ENCODE data around the gene LRRC26. TPM values are rescaled to one million over a fixed set of nuclear protein-coding genes. Genes with fewer than 3 reads are reported as not detected.

LRRC26 gene
- total and polyA plus RNA-seq, 2 experiments from 2014 or later = 2.3 TPM; not detected in 1

GRCh38 chr9:137180491-137180890 is 10.6 kb upstream of the LRRC26 start:
- H3K4me1 ChIP-seq (ENCODE audit: low read depth) = no peaks in the 10 kb centered on the region
- no peak for DNase-seq (ENCODE audit: low read depth in 1 of 2, low spot score in 1 of 2)
- no peak for TF ChIP-seq CTCF (IDR thresholded peaks at IDR 0.05; ENCODE audit: low read depth, low read length)
- no peak overlapping the region for H3K4me3 ChIP-seq
- H3K36me3 ChIP-seq = peaks cover 18% of the 10 kb centered on the region
- H3K27me3 ChIP-seq = peaks cover 8% of the 10 kb centered on the region
- H3K9me3 ChIP-seq (ENCODE audit: low read depth) = no peaks in the 10 kb centered on the region
- no peak overlapping the region for H3K27ac ChIP-seq

- Histone ChIP-seq H3K27ac (no peak overlapping the region), H3K4me3 (no peak overlapping the region), H3K9me3 (ENCODE audit: low read depth) (no peaks in the 10 kb centered on the region), H3K4me1 (ENCODE audit: low read depth) (no peaks in the 10 kb centered on the region), H3K36me3 (peaks cover 18% of the 10 kb centered on the region), H3K27me3 (peaks cover 15% of the 10 kb centered on the region)
- no peak for TF ChIP-seq CTCF (IDR thresholded peaks at IDR 0.05; ENCODE audit: low read depth, low read length)
- DNase-seq (ENCODE audit: low read depth in 1 of 2, low spot score in 1 of 2) = no peak
These were observed 9.9 kb upstream of the LRRC26 start for GRCh38 chr9:137179761-137180160.

GRCh38 chr9:137178939-137179630 is 9.2 kb upstream of the LRRC26 start:
- H3K4me1 ChIP-seq (ENCODE audit: low read depth) = no peaks in the 10 kb centered on the region
- TF ChIP-seq CTCF (IDR thresholded peaks at IDR 0.05; ENCODE audit: low read depth, low read length) = no peak
- no peak overlapping the region for H3K4me3 ChIP-seq
- no peak overlapping the region for H3K27ac ChIP-seq
- peaks cover 21% of the 10 kb centered on the region for H3K27me3 ChIP-seq
- no peak for DNase-seq (ENCODE audit: low read depth in 1 of 2, low spot score in 1 of 2)
- peaks cover 18% of the 10 kb centered on the region for H3K36me3 ChIP-seq
- no peaks in the 10 kb centered on the region for H3K9me3 ChIP-seq (ENCODE audit: low read depth)

- no peaks in the 10 kb centered on the region for H3K4me1 ChIP-seq (ENCODE audit: low read depth)
- no peak for DNase-seq (ENCODE audit: low read depth in 1 of 2, low spot score in 1 of 2)
- no peak overlapping the region for H3K4me3 ChIP-seq
- H3K27ac ChIP-seq = no peak overlapping the region
- peaks cover 28% of the 10 kb centered on the region for H3K27me3 ChIP-seq
- no peaks in the 10 kb centered on the region for H3K9me3 ChIP-seq (ENCODE audit: low read depth)
- peaks cover 15% of the 10 kb centered on the region for H3K36me3 ChIP-seq
- no peak for TF ChIP-seq CTCF (IDR thresholded peaks at IDR 0.05; ENCODE audit: low read depth, low read length)
These were observed 8.5 kb upstream of the LRRC26 start for GRCh38 chr9:137178201-137178938.

GRCh38 chr9:137176302-137177182 is 6.7 kb upstream of the LRRC26 start:
- Histone ChIP-seq H3K9me3 (ENCODE audit: low read depth) (no peaks in the 10 kb centered on the region), H3K4me3 (no peak overlapping the region), H3K36me3 (peaks cover 5% of the 10 kb centered on the region), H3K27ac (no peak overlapping the region), H3K4me1 (ENCODE audit: low read depth) (no peaks in the 10 kb centered on the region), H3K27me3 (peaks cover 46% of the 10 kb centered on the region)
- peak; percentile 47 to 54 for DNase-seq (ENCODE audit: low read depth in 1 of 2, low spot score in 1 of 2)
- peak; percentile 67 for TF ChIP-seq CTCF (IDR thresholded peaks at IDR 0.05; ENCODE audit: low read depth, low read length)
